ENCODE results near the gene INPPL1. TPM values are rescaled to one million over a fixed set of nuclear protein-coding genes. Genes with fewer than 3 reads are reported as not detected.
A peak's percentile ranks its signal among the peaks of the same experiment; 100 is the strongest.
"Not testable (repeated sequence)": the region's sequence is repeated elsewhere in the genome, so short reads cannot be mapped to it uniquely, and the experiment has no call there.

INPPL1 gene
- total RNA-seq, 3 donors from 2014 or later = 122 to 205 (median 151) TPM

GRCh38 chr11:72259490-72259889, 34.9 kb downstream of the INPPL1 start:
- no peak for ATAC-seq
- no peak for DNase-seq

DNA sequence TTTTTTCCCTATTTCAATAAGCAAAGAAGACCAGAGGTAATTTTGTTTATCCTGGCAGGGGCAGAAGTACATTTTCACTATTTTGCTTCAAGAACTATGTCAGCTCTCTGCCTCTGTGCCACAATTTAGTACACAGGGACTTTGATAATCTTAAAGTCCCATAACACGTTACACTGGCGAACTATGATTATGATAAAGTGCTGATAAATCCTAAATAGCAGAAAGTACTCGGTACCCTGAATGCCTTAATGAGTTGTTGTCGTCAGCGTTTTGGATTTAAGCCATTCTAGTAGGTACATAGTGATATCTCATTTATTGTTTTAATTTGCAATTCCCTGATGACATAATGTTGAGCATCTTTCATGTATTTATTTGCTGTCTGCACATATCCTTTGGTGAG, 36.0 kb downstream of the INPPL1 start:
- Histone ChIP-seq H3K4me1 (ENCODE audit: low read depth) (no peaks in the 10 kb centered on the region), H3K36me3 (ENCODE audit: low read depth) (no peaks in the 10 kb centered on the region), H3K4me3 (no peak overlapping the region), H3K9me3 (no peaks in the 10 kb centered on the region)
- intact Hi-C loops (cut with DNase I, micrococcal nuclease) = no loop called here
- DNase-seq (no peak), ATAC-seq (no peak)
- TF ChIP-seq, protein P1, sequence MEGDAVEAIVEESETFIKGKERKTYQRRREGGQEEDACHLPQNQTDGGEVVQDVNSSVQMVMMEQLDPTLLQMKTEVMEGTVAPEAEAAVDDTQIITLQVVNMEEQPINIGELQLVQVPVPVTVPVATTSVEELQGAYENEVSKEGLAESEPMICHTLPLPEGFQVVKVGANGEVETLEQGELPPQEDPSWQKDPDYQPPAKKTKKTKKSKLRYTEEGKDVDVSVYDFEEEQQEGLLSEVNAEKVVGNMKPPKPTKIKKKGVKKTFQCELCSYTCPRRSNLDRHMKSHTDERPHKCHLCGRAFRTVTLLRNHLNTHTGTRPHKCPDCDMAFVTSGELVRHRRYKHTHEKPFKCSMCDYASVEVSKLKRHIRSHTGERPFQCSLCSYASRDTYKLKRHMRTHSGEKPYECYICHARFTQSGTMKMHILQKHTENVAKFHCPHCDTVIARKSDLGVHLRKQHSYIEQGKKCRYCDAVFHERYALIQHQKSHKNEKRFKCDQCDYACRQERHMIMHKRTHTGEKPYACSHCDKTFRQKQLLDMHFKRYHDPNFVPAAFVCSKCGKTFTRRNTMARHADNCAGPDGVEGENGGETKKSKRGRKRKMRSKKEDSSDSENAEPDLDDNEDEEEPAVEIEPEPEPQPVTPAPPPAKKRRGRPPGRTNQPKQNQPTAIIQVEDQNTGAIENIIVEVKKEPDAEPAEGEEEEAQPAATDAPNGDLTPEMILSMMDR (IDR thresholded peaks at IDR 0.05) = no peak

More at GRCh38 chr11:72259490-72259889, 34.9 kb downstream of the INPPL1 start:
- Histone ChIP-seq H3K36me3 (ENCODE audit: low read depth) (no peaks in the 10 kb centered on the region), H3K4me3 (no peak overlapping the region), H3K9me3 (no peaks in the 10 kb centered on the region), H3K4me1 (ENCODE audit: low read depth) (no peaks in the 10 kb centered on the region)
- intact Hi-C loops (cut with DNase I, micrococcal nuclease) = no loop called here
- TF ChIP-seq, protein P1 (IDR thresholded peaks at IDR 0.05) = no peak

- Histone ChIP-seq H3K9me3 (no peaks in the 10 kb centered on the region), H3K4me1 (ENCODE audit: low read depth) (no peaks in the 10 kb centered on the region), H3K4me3 (no peak overlapping the region), H3K36me3 (ENCODE audit: low read depth) (no peaks in the 10 kb centered on the region)
- ATAC-seq (peak; percentile 34), DNase-seq (no peak)
- TF ChIP-seq, protein P1 (IDR thresholded peaks at IDR 0.05) = no peak
- intact Hi-C loops (cut with DNase I, micrococcal nuclease) = no loop called here
These were observed 38.8 kb downstream of the INPPL1 start for GRCh38 chr11:72263361-72263760.

DNA sequence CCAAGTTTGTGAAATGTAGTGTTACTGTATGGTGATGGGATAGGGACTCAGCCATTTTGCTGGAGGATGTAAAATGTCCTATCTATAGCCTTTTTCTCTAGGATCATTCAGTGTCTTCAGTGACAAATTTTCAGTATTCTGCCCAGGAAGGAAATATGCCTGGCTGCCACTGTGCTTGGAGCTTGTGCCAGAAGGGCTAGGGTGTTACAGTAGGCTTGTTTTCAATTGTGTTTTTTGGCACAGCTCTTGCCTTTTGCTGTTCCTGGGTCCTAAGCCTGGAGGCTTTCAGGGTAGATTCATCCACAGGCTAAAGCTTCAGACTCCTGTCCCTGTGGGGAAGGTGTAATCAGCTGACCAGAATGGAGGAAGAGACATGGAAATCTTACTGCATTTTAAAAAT, 41.4 kb downstream of the INPPL1 start:
- TF ChIP-seq, protein P1 (IDR thresholded peaks at IDR 0.05) = no peak
- ATAC-seq (no peak), DNase-seq (no peak)
- Histone ChIP-seq H3K4me1 (ENCODE audit: low read depth) (no peaks in the 10 kb centered on the region), H3K36me3 (ENCODE audit: low read depth) (no peaks in the 10 kb centered on the region), H3K4me3 (no peak overlapping the region), H3K9me3 (no peaks in the 10 kb centered on the region)
- intact Hi-C loops (cut with DNase I, micrococcal nuclease) = no loop called here

GRCh38 chr11:72266960-72267359, 42.4 kb downstream of the INPPL1 start:
- DNase-seq; H3K9me3 ChIP-seq; H3K4me1 ChIP-seq (ENCODE audit: low read depth); intact Hi-C loops (cut with DNase I, micrococcal nuclease); H3K4me3 ChIP-seq; H3K36me3 ChIP-seq (ENCODE audit: low read depth): not testable (repeated sequence)
- peak; percentile 64 for ATAC-seq

GRCh38 chr11:72267956-72268617, 43.5 kb downstream of the INPPL1 start:
- Histone ChIP-seq H3K4me3 (no peak overlapping the region), H3K36me3 (ENCODE audit: low read depth) (no peaks in the 10 kb centered on the region), H3K9me3 (no peaks in the 10 kb centered on the region), H3K4me1 (ENCODE audit: low read depth) (no peaks in the 10 kb centered on the region)
- DNase-seq (no peak), ATAC-seq (no peak)
- TF ChIP-seq, protein P1 (IDR thresholded peaks at IDR 0.05) = no peak
- intact Hi-C loops (cut with DNase I, micrococcal nuclease) = no loop called here

Data from mucosa of descending colon (tissue), 3 donors.